Subcutaneous abdominal adipose tissue (tissue), 5 donors: ENCODE results near the gene EEF2K.

Source experiments
- H3K27ac ChIP-seq: one replicate; pipeline ENCODE4 v1.7.0; 2013; ENCODE audit warnings: low read depth, mild to moderate bottlenecking, inconsistent platforms, low read length, moderate library complexity
- H3K27me3 ChIP-seq, 5 donors: one replicate each; pipeline ENCODE4 v1.7.0; 2013; ENCODE audit warnings: low read length in 5 of 5, inconsistent platforms in 1 of 5; ENCODE audit not compliant: control insufficient read depth in 5 of 5, insufficient read depth in 4 of 5
- H3K36me3 ChIP-seq, 5 donors: one replicate each; pipeline ENCODE4 v1.7.0; 2013; ENCODE audit warnings: low read length in 5 of 5; ENCODE audit not compliant: control insufficient read depth in 5 of 5, insufficient read depth in 5 of 5
- H3K4me1 ChIP-seq, 5 donors: one replicate each; pipeline ENCODE4 v1.7.0; 2013; ENCODE audit warnings: low read length in 5 of 5, mild to moderate bottlenecking in 3 of 5, moderate library complexity in 1 of 5; ENCODE audit not compliant: control insufficient read depth in 5 of 5, insufficient read depth in 5 of 5
- H3K4me3 ChIP-seq, 5 donors: one replicate each; pipeline ENCODE4 v1.7.0; 2013; ENCODE audit warnings: low read length in 5 of 5, low read depth in 1 of 5
- H3K9ac ChIP-seq, 5 donors: one replicate each; pipeline ENCODE4 v1.7.0; 2013; ENCODE audit warnings: low read length in 5 of 5, mild to moderate bottlenecking in 4 of 5, moderate library complexity in 3 of 5
- H3K9me3 ChIP-seq, 5 donors: one replicate each; pipeline ENCODE4 v1.7.0; 2013; ENCODE audit warnings: low read length in 5 of 5; ENCODE audit not compliant: control insufficient read depth in 5 of 5
- donor health status: healthy.
- donor health status: healthy.
- donor health status: healthy.
- donor health status: healthy.
- donor health status: healthy.

EEF2K gene

GRCh38 chr16:22337849-22338635 lies 132.0 kb downstream of the EEF2K start:
- Histone ChIP-seq H3K27me3 (no peaks in the 10 kb centered on the region), H3K36me3 (peaks cover 25 to 32% (median 30%) of the 10 kb centered on the region in 5 donors), H3K9me3 (peaks cover 0 to 9% (median 5%) of the 10 kb centered on the region in 5 donors), H3K4me3 (no peak overlapping the region), H3K4me1 (no peaks in the 10 kb centered on the region), H3K27ac (no peak overlapping the region), H3K9ac (no peak overlapping the region)
